GM19240 (cell line): ENCODE results near the gene QPCTL.
"Not testable (repeated sequence)": the region's sequence is repeated elsewhere in the genome, so short reads cannot be mapped to it uniquely, and the experiment has no call there.

ENCODE experiments used
- DNase-seq: peaks from one replicate; pipeline ENCODE4 v3.0.0; 2011; ENCODE audit warnings: low spot score; ENCODE audit not compliant: insufficient read length

Gene QPCTL

DNA sequence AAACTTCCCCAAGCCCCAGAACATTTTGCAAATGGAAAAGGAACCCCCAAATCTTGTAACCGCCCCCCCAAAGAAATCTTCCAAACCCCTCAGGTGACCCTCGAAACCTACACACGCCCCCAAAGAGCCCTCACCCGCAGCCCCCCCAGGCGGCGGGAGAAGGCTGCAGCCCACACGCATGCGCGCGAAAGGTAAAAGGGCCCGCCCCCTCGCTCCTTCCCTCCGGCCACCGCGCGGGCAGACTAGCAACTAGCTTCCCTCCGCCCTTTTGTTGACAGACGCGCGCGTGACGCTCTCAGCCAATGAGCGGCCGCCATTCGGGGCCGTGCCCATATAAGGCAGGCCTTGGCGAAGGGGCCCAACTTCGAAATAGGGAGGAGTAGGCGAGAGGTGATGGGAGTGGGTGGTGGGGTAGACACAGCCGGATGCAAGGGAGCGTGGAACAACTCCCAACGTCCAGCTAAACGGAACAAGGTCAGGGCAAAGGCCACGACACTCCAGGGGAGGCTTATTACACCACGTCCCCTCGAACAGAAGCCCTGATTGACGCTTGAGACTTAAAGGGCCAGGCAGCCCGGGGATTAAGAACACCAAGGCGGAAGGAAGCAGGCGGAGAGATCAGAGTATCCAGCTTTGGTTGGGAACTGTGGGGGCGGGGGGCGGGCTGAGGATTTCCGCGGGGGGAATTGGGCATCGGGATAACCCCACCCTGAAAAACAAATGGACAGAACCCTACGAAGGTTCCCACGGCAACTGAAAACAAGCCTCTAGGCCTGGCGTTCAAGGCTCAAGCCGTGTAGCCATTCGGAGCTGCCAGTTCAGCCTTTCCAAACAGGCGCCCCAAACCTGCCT, 24.9 kb downstream of the QPCTL start:
- peak; percentile 99 for DNase-seq

DNA sequence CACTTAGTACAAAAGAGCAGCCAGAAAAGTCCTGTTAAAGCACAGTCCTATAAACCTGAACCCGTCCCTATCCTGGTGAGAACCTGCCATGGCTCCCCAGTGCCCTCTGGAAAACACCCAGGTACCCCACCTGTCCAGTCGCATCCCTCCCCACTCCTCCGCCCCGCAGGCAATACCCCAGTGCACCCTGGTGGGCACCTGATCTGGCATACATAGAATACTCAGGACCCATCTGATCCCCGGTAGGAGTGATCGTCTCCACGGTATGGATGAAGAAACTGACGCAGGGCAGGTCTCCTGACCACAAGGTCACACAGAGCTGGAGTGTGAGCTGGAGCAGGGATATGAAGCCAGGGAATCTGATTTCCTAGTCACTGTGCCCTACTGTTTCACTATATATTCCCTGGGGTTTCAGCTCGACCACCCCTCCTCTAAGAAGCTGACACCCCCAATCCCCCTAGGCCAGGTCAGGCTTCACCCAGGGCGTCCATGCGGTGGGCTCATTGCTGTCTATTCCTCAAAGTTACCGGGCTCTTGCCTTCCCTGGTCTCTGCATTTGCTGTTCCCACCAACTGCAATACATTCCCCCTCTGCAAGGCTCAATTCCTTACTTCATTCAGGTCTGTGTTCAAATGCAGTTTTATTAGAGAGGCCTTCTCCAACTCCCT, 25.7 kb downstream of the QPCTL start:
- DNase-seq, result no peak

DNA sequence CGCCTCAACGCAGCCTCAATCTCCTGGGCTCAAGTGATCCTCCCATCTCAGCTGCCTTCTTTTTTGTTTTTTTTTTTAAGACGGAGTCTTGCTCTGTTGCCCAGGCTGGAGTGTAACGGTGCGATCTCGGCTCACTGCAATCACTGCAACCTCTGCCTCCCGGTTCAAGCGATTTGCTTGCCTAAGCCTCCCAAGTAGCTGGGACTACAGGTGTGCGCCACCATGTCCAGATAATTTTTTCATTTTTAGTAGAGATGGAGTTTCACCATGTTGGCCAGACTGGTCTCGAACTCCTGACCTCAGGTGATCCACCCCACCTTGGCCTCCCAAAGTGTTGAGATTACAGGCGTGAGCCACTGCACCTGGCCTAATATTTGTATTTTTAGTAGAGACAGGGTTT, 27.6 kb downstream of the QPCTL start:
- DNase-seq, result not testable (repeated sequence)

DNA sequence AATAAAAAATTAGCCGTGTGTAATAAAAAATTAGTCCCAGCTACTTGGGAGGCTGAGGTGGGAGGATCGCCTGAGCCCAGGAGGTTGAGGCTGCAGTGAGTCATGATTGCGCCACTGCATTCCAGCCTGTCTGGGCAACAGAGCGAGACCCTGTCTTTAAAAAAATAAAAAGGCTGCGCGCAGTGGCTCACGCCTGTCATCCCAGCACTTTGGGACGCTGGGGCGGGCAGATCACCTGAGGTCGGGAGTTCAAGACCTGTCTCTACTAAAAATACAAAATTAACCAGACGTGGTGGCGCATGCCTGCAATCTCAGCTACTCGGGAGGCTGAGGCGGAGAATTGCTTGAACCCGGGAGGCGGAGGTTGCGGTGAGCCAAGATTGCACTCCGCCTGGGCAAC, 36.2 kb downstream of the QPCTL start:
- DNase-seq, result not testable (repeated sequence)

DNA sequence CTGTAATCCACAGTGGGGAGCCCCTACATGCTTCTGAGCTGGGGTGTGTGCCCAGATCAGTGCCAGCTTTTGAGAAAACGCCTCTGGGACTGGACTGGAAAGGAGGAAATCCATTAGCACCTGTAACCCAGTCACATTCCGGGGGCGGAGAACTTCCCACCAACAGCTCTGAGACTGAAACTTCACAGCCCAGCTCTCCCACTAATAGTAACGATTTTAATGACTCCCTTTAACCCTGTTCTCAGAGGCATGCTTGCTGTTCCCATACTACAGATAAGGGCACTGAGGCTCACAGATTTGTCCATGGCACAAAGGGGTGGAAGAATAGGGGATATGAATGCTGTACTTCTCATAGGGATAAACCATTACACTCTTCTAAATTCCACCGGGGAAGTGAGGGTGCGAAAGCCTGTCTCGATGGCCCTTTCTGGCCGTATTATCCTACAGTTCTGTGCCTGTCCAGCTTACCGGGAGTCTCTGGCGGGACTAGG, 37.4 kb downstream of the QPCTL start:
- no peak for DNase-seq

DNA sequence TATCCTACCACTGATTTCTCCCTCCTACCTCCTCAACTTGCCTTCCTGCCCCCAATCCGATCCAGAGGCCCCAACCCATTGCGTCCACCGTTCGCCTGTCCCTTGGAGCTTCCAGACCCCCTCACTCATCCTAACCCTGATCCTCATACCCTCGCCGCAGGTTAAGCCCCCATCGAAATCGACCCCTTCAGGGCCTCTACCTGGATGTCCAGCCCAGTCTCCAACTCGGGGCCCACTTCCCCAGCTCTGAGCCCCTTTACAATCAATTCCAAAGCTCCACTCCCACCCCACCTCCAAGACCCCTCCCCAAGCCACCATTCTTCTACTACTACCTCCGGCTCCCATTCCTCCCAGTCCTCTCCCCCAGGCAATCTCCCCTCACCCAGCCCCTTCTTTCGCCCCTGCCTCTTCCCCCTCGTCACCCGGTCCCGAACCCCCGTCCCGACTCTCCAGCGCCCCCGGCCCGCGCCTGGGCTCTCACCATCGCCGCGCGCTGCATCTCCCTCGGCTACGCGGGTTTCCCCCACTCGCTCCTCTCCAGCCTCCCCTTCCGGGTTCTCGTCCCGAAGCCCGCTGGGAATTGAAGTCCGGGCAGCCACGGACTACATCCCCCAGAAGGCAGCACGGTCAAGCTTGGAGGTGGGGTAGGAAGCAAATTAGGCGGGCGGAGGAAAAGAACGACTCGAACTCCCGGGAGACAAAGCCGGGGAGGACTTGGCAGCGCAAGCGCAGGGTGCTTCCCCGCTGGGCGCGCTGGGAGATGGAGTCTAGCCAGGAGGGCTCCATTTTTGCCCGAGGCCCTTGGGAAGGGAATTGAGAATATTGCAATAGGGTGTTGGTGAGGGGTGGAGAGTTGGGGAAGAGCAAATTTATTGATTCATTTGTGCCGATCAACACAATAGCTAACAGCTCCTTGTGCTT, 38.2 kb downstream of the QPCTL start, which contains the start of gene FBXO46:
Gene FBXO46, minus strand, starts transcription at position 529 of the 921 bp plus-strand sequence. CDS start 17,401 bp downstream, outside the sequence.
- DNase-seq, result peak; percentile 95

DNA sequence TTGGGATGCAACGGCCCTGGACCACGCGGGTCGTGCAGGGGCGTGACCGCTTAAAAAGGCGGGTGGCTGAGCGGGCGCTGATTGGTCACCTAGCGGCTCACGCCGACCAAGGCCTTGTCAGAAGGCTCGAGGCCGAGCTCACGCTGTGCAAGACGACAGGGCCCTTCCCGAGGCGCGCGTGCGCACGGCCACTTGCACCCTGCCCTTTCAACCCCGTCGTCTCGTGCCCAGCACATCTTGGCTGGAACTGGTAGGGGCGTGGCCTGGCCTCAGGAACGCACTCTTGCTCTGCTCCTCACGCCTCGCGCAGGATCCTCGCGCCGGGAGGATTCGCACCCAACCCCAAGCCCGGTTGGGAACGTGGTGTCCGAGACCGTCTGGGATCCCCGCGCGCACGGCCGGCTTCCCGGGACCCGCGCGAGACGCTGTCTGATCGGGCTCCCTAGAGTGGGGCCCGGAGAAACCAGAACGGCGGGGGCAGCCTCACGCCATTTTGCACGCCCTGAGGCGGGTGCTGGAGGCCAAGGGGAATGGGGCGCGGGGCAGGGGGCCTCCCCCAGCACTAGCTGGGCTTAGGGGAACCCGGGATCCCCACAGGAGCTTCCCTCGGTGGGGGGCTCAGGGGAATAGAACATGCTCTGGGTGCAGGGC, 40.8 kb downstream of the QPCTL start, which contains the start of gene MEIOSIN:
Gene MEIOSIN, plus strand, starts transcription at position 280 of the 651 bp plus-strand sequence. CDS start 1,938 bp downstream, outside the sequence.
- DNase-seq, result no peak

DNA sequence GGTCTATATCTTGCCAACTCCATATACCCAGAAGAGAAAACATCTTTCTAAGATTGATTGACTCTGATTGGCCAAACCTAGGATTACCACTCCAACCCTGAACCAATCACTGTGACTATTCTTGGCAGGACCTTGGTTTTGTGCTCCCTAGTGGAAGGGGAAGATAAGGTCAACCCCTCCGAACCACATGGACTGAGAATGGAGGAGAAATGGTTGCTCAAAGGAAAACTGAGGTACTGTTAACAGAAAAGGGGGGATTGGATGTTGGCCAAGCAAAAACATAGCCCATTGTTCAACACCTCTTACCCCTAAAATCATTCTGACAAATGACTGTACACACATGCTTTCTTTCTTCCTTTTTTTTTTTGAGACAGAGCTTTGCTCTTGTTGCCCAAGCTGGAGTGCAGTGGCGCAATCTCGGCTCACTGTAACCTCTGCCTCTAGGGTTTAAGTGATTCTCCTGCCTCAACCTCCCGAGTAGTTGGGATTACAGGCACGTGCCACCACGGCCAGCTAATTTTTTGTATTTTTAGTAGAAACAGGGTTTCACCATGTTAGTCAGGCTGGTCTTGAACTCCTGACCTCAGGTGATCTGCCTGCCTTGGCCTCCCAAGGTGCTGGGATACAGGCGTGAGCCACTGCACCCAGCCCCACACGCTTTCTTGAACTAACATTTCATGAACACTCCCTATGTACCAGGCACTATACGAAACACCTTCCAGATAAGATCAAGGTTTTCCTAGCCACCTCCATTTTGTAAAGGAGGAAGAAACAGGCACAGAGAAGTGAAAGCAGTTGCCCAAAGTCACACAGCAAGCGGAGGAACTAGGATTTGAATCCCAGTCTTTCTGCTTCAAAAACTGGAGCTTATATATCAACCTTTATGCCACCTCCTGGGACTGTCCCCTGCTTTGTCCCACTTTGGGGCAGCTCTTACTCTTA, 47.3 kb downstream of the QPCTL start:
- DNase-seq, result no peak

DNA sequence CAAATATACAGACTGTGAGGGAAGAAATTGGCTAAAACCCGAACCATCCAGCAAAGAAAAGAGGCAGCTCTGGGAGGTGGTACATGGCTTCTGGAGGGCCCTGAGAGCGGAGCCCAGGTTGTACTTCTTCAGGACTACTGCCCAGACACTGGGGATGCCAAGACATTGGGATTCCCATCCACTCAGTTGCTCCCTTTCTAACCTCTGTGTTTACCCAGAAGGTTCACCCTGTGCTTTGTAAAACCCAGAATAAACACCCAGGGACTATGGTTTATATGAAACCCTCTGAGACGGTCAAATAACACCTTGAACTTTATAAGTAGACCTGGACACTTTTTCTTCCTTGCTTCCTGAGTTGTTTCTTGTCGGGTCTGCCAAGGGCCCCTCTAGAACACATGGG, 50.5 kb downstream of the QPCTL start:
- no peak for DNase-seq

DNA sequence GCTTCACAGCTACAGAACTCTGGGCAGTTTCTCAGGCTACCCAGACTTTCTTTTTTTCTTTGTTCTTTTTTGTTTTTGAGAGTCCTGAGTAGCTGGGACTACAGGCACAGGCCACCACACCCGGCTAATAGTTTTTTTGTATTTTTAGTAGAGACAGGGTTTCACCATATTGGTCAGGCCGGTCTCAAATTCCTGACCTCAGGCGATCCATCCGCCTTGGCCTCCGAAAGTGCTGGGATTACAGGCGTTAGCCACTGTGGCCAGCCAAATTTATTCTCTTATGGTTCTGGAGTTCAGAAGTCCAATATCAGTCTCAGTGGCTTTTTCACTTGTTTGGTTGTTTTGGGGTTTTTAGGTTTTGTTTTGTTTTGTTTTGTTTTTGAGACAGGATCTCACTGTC, 53.1 kb downstream of the QPCTL start:
- no peak for DNase-seq

DNA sequence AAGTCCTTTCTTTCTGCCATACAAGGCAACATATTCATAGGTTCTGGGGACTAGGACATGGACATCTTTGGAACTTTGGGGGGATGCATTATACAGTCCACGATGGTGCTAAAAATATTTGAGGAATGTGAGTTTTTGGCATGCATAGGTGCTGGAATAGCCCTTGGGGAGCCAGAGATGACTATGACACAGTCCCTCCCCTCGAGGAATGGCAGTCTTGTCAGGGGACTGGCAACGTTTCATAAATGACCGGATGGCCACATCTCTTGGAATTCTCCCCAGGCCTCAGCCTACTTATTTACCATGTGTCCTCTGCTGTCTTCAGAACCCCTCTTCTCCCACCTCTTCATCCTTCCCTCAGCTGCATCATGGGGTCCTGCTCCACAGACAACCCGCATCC, 54.4 kb downstream of the QPCTL start:
- DNase-seq, result no peak

DNA sequence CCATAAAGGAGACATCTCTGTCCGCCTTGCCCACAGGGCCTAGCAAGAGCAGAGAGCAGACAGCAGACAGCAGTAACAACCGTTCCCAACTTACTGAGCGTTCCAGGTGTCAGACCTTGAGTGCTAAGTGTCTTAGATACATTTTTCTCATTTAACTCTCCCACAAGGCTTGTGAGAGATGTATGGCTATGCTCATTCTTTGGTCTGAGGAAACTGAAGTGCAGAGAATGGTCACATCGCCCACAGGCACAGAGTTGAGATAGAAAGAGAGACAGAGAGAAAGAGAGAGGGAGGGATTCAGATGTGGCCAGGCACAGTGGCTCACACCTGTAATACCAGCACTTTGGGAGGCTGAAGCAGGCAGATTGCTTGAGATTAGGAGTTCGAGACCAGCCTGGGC, 55.0 kb downstream of the QPCTL start:
- DNase-seq, result no peak

DNA sequence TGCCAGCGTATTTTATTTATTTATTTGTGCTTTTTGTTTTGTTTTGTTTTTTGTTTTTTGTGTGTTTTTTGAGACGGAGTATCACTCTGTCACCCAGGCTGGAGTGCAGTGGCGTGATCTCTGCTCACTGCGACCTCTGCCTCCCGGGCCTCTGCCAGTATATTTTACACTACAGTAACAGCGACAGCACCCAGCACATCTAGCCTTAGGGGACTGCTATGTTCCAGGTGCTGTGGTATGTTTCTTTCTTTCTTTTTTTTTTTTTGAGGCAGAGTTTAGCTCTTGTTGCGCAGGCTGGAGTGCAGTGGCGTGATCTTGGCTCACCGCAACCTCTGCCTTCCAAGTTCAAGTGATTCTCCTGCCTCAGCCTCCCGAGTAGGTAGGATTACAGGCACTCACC, 59.0 kb downstream of the QPCTL start:
- not testable (repeated sequence) for DNase-seq

DNA sequence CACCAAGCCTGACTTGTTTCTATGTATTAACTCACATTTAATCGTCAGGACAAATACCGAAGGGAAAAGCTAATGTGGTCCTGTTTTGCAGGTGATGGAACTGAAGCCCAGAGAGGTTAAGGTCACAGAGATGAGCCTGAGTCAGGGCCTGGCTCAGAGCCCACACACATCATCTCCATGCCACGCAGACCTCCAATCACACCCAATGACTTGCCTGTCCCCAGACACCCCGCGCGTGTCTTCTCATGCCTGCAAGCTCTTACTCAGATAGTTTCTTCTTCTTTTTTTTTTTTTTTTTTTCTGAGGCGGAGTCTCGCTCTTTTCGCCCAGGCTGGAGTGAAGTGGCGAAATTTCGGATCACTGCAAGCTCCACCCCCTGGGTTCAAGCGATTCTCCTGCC, 60.2 kb downstream of the QPCTL start:
- DNase-seq, result no peak

DNA sequence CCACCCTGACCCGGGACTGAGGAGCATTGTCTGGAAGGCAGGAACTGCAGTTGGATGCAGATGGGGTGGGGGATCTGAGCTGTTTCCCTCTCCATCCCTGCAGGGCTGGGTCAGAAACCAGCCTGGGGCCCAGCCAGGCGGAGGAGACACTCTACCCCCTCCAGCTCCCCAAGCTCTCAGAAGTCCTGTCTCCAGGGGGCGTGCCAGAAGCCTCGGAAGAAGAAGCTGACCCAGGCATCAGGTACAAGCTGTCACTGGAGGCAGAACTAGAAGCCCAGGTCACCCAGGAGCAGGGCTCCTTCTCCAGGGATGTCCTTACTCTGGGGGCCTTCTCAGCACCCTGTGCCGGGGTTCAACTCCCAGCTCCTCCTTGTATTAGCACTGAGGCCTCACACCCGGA, 61.1 kb downstream of the QPCTL start:
- no peak for DNase-seq
